T1000 (cell line): ENCODE data around the gene ZBTB21.
"Not testable (repeated sequence)": the region's sequence is repeated elsewhere in the genome, so short reads cannot be mapped to it uniquely, and the experiment has no call there.

Experiments
- DNase-seq: peaks from one replicate; lab custom pipeline; 2025; ENCODE audit warnings: mixed read lengths; lab: John Stamatoyannopoulos, UW

Gene ZBTB21

GRCh38 chr21:41952568-41953248 lies 57.5 kb downstream of the ZBTB21 start:
- DNase-seq, result no peak

GRCh38 chr21:41951876-41952567 lies 58.1 kb downstream of the ZBTB21 start:
- no peak for DNase-seq

GRCh38 chr21:41950941-41951351 lies 59.2 kb downstream of the ZBTB21 start:
- no peak for DNase-seq

- DNase-seq, result not testable (repeated sequence)
Measured at GRCh38 chr21:41949631-41950030, 60.5 kb downstream of the ZBTB21 start.

GRCh38 chr21:41948901-41949300 lies 61.3 kb downstream of the ZBTB21 start:
- DNase-seq, result no peak

- DNase-seq, result no peak
Measured at GRCh38 chr21:41948078-41948895, 61.9 kb downstream of the ZBTB21 start.

GRCh38 chr21:41945982-41946381 lies 64.2 kb downstream of the ZBTB21 start:
- no peak for DNase-seq

GRCh38 chr21:41943851-41944250 lies 66.3 kb downstream of the ZBTB21 start:
- no peak for DNase-seq

- DNase-seq, result no peak
Measured at GRCh38 chr21:41942457-41942856, 67.7 kb downstream of the ZBTB21 start.

GRCh38 chr21:41941941-41942340 lies 68.2 kb downstream of the ZBTB21 start:
- no peak for DNase-seq

GRCh38 chr21:41940431-41940830 lies 69.7 kb downstream of the ZBTB21 start:
- no peak for DNase-seq

- no peak for DNase-seq
Measured at GRCh38 chr21:41939391-41939790, 70.8 kb downstream of the ZBTB21 start.
